Measurements from ENCODE around the gene YEATS4.

DNA sequence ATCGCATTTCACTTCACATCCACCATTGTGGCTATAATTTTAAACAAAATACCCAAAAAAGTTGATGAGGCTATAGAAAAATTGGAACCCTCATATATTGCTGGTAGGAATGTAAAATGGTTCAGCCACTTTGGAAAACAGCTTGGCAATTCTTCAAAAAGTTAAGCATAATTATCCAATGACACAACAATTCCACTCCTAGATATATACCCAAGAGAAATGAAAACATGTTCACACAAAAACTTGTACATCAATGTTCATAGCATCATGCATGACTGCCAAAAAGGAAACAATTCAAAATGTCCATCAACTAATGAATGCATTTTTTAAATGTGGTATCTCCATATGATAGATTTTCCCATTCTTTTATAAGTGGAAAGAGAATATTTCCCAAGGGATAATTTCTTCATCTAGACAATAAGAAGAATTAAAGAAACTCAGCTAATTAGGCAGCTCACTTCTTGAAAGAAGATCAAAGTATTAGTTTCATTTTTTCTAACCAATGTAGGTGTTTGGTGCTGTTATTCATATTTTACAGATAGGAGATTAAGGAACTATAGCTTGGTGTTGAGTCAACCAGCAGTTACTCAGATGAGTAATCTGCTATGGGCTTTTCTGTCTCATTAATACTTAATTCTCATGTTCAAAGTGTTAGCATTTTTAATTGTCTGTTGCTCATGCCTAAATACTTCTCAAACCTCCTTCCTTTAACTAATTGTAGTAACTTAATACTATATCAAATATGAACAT is 32.8 kb downstream of the YEATS4 start:
- TF ChIP-seq, protein P1, sequence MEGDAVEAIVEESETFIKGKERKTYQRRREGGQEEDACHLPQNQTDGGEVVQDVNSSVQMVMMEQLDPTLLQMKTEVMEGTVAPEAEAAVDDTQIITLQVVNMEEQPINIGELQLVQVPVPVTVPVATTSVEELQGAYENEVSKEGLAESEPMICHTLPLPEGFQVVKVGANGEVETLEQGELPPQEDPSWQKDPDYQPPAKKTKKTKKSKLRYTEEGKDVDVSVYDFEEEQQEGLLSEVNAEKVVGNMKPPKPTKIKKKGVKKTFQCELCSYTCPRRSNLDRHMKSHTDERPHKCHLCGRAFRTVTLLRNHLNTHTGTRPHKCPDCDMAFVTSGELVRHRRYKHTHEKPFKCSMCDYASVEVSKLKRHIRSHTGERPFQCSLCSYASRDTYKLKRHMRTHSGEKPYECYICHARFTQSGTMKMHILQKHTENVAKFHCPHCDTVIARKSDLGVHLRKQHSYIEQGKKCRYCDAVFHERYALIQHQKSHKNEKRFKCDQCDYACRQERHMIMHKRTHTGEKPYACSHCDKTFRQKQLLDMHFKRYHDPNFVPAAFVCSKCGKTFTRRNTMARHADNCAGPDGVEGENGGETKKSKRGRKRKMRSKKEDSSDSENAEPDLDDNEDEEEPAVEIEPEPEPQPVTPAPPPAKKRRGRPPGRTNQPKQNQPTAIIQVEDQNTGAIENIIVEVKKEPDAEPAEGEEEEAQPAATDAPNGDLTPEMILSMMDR (IDR thresholded peaks at IDR 0.05; ENCODE audit: insufficient read depth, low read length), result no peak
- TF ChIP-seq POLR2AphosphoS5 (IDR thresholded peaks at IDR 0.05; ENCODE audit: low read depth), result no peak
- no peak for TF ChIP-seq GABPA (IDR thresholded peaks at IDR 0.05; ENCODE audit: low read depth)
- TF ChIP-seq, protein P2, sequence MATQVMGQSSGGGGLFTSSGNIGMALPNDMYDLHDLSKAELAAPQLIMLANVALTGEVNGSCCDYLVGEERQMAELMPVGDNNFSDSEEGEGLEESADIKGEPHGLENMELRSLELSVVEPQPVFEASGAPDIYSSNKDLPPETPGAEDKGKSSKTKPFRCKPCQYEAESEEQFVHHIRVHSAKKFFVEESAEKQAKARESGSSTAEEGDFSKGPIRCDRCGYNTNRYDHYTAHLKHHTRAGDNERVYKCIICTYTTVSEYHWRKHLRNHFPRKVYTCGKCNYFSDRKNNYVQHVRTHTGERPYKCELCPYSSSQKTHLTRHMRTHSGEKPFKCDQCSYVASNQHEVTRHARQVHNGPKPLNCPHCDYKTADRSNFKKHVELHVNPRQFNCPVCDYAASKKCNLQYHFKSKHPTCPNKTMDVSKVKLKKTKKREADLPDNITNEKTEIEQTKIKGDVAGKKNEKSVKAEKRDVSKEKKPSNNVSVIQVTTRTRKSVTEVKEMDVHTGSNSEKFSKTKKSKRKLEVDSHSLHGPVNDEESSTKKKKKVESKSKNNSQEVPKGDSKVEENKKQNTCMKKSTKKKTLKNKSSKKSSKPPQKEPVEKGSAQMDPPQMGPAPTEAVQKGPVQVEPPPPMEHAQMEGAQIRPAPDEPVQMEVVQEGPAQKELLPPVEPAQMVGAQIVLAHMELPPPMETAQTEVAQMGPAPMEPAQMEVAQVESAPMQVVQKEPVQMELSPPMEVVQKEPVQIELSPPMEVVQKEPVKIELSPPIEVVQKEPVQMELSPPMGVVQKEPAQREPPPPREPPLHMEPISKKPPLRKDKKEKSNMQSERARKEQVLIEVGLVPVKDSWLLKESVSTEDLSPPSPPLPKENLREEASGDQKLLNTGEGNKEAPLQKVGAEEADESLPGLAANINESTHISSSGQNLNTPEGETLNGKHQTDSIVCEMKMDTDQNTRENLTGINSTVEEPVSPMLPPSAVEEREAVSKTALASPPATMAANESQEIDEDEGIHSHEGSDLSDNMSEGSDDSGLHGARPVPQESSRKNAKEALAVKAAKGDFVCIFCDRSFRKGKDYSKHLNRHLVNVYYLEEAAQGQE (IDR thresholded peaks at IDR 0.05; ENCODE audit: insufficient replicate concordance, low read depth), result no peak
